Ovary (tissue), 9 donors: ENCODE measurements around the gene CD28. TPM values are rescaled to one million over a fixed set of nuclear protein-coding genes. Genes with fewer than 3 reads are reported as not detected.

Source experiments
- DNase-seq, 5 donors: peaks; one replicate each; pipeline ENCODE4 v3.0.0-alpha.2; 2019 to 2020
- H3K27ac ChIP-seq, 2 donors: fragments of 200-600 bp; one replicate each; pipeline versions ENCODE4 v1.5.1 to v1.8.0; 2019 to 2022
- H3K27me3 ChIP-seq: fragments of 200-600 bp; one replicate; pipeline ENCODE4 v1.8.0; 2022
- H3K36me3 ChIP-seq: fragments of 200-600 bp; sonication (generic); one replicate; pipeline ENCODE4 v1.5.1; 2019
- H3K4me1 ChIP-seq: one replicate; pipeline ENCODE4 v1.8.1; 2013; ENCODE audit warnings: mild to moderate bottlenecking, moderate library complexity; ENCODE audit not compliant: insufficient read depth
- H3K4me3 ChIP-seq: fragments of 200-600 bp; sonication (generic); one replicate; pipeline ENCODE4 v1.5.1; 2017
- H3K9me3 ChIP-seq, 2 donors: fragments of 200-600 bp in 1 of 2; sonication (generic) in 1 of 2; one replicate each; pipeline versions ENCODE4 v1.5.1 to v1.8.1; 2013 to 2019; ENCODE audit warnings: mild to moderate bottlenecking in 1 of 2, moderate library complexity in 1 of 2
- EP300 ChIP-seq: sonication (generic); formaldehyde crosslinking; IDR thresholded peaks from one replicate; pipeline ENCODE4 v1.6.1; 2017; ENCODE audit warnings: antibody characterized with exemption
- POLR2A ChIP-seq: fragments of 450-650 bp; IDR thresholded peaks from one replicate; pipeline ENCODE4 v1.6.1; 2017; ENCODE audit warnings: antibody characterized with exemption, mild to moderate bottlenecking, moderate library complexity
- whole genome bisulfite sequencing, 3 donors: extraction: QIAGEN DNeasy Blood & Tissue Kit in 1 of 3; methylation state at CpG; one replicate each; pipeline versions ENCODE4 v1.1.5 to v1.1.7; 2013 to 2017; 5-methylcytosine and 5-hydroxymethylcytosine counted together
- intact Hi-C, 4 donors: fragments of 100-400 bp; cut with DNase I; formaldehyde crosslinking; loops; one replicate each; pipeline versions ENCODE4 v1.11.0 to v1.15.1; 2022 to 2023
- polyA plus RNA-seq, 2 donors: library from polyadenylated mRNA; stranded (reverse); fragments of 200-250 nt in 1 of 2; fragments of 350-450 nt in 1 of 2; fragmentation: Illumina TruSeq in 1 of 2; extraction: RNeasy Lipid Tissue Mini Kit (QIAGEN cat#74804) in 1 of 2; gene quantifications; one replicate each; pipeline ENCODE4 v1.2.3, GENCODE V29; 2013 to 2014
- total RNA-seq, 7 donors: library from RNA; depleted of rRNA in 2 of 7; stranded (reverse); fragments of >200 nt in 2 of 7; fragmentation: NEBNext Ultra II Directional in 3 of 7; extraction: Animal tissue kit (Norgen Biotek cat#: 25700) in 3 of 7; gene quantifications; one replicate each; pipeline versions ENCODE4 v1.1.0 to v1.2.4, GENCODE V29; 2016 to 2023
- TF ChIP-seq, protein P1 (sequence below), 3 donors: fragments of 450-650 bp in 2 of 3; fragments of 200-600 bp in 1 of 3; IDR thresholded peaks; one replicate each; pipeline versions ENCODE4 v1.5.1 to v1.8.0; 2016 to 2022; ENCODE audit warnings: antibody characterized with exemption in 3 of 3, mild to moderate bottlenecking in 1 of 3
- donor health status: DM: no; HTN: no; CAD: no; lungs with moderate emphysema.
- donor health status: DM: no; HTN: no; CAD: no.
- donor health status: Bipolar disorder and iron deficiency.
- donor health status: DM: yes; HTN: yes; CAD: no.
- donor health status: DM: no; HTN: no; CAD: no.
- donor health status: DM: yes; HTN: yes; CAD: no.

Gene CD28
- total and polyA plus RNA-seq, 9 donors, result 0.18 to 4.3 (median 1.2) TPM

DNA sequence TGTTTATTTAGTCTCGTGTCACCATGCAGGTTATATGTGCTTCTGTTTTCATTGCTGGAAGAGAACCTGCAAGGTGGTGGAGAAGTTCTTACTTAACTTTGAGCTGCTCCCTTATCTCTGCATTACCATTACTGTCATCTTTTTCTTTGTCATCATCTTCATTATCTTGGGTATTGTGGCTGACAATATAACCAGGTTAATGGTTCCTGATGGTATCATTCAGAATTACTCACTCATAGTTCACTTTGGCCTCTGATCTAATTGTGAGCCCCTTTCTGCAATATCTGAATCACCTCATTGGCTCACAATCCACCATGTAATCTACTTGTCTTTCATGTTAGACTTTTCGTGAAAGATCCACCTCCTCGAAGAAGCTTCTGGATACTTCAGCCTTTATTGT, 5.0 kb downstream of the CD28 start:
- Histone ChIP-seq H3K4me3 (no peak overlapping the region), H3K9me3 (no peaks in the 10 kb centered on the region), H3K4me1 (no peaks in the 10 kb centered on the region), H3K27ac (no peak overlapping the region), H3K27me3 (no peaks in the 10 kb centered on the region), H3K36me3 (no peaks in the 10 kb centered on the region)
- WGBS, 3 donors, result 88 to 92% (median 92%) methylated on average over 3 of the region's 3 CpGs
- TF ChIP-seq POLR2A, result no peak
- TF ChIP-seq, protein P1, sequence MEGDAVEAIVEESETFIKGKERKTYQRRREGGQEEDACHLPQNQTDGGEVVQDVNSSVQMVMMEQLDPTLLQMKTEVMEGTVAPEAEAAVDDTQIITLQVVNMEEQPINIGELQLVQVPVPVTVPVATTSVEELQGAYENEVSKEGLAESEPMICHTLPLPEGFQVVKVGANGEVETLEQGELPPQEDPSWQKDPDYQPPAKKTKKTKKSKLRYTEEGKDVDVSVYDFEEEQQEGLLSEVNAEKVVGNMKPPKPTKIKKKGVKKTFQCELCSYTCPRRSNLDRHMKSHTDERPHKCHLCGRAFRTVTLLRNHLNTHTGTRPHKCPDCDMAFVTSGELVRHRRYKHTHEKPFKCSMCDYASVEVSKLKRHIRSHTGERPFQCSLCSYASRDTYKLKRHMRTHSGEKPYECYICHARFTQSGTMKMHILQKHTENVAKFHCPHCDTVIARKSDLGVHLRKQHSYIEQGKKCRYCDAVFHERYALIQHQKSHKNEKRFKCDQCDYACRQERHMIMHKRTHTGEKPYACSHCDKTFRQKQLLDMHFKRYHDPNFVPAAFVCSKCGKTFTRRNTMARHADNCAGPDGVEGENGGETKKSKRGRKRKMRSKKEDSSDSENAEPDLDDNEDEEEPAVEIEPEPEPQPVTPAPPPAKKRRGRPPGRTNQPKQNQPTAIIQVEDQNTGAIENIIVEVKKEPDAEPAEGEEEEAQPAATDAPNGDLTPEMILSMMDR (IDR thresholded peaks at IDR 0.05), result no peak
- TF ChIP-seq EP300, result no peak
- no peak for DNase-seq
- intact Hi-C loops, result no loop called here

DNA sequence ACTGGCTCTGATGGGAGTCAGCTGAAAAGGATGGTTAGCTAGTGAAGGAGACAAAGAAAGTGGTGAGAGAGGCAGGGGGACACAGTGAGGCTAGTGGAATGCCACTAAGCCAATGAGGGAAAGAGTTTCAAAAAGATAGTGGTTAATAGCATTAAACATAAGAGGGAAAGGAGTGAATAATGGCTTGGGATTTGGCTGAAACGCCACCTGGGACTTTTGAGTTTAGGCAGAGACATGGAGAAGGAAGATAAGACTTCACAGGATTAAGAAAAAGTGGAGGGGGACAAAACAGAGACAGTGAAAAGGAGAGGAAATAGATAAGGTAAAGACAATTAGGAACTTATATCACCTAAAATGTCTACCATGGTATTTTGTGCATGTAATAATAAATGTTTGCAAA, 6.9 kb downstream of the CD28 start:
- 67 to 86% (median 69%) methylated on average over 1 of the region's 1 CpG for WGBS, 3 donors
- H3K9me3 ChIP-seq, result no peaks in the 10 kb centered on the region
- H3K27me3 ChIP-seq, result no peaks in the 10 kb centered on the region
- TF ChIP-seq, protein P1 (IDR thresholded peaks at IDR 0.05), result no peak
- TF ChIP-seq EP300, result no peak
- no peak for TF ChIP-seq POLR2A
- no peaks in the 10 kb centered on the region for H3K36me3 ChIP-seq
- no peak for DNase-seq
- H3K27ac ChIP-seq, result no peak overlapping the region
- H3K4me1 ChIP-seq, result no peaks in the 10 kb centered on the region
- intact Hi-C loops, result no loop called here
- H3K4me3 ChIP-seq, result no peak overlapping the region

DNA sequence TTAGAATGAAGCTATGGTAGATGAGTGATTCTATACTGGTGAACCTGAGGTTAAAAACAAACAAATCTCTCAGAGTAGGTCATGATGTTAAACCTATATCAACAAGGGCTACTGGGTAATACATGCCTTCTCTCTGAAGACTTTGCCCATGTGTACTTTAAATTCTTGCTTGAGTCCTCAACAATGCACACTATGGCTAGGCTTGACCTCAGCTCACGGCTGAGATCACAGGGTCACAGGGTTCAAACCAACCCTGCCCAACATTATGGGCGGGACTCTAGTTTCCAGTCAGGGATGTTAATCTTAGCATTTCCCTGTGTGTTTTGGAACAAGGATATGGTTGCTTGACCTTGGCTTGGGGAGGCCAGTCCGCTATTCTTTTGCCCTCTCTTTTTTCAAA, 7.7 kb downstream of the CD28 start:
- H3K4me1 ChIP-seq, result no peaks in the 10 kb centered on the region
- no peaks in the 10 kb centered on the region for H3K27me3 ChIP-seq
- no peak for DNase-seq
- intact Hi-C loops, result no loop called here
- no peak overlapping the region for H3K27ac ChIP-seq
- no peaks in the 10 kb centered on the region for H3K9me3 ChIP-seq
- 62 to 72% (median 66%) methylated on average over 3 of the region's 3 CpGs for WGBS, 3 donors
- no peak for TF ChIP-seq EP300
- no peak for TF ChIP-seq POLR2A
- TF ChIP-seq, protein P1 (IDR thresholded peaks at IDR 0.05), result no peak
- no peaks in the 10 kb centered on the region for H3K36me3 ChIP-seq
- no peak overlapping the region for H3K4me3 ChIP-seq

DNA sequence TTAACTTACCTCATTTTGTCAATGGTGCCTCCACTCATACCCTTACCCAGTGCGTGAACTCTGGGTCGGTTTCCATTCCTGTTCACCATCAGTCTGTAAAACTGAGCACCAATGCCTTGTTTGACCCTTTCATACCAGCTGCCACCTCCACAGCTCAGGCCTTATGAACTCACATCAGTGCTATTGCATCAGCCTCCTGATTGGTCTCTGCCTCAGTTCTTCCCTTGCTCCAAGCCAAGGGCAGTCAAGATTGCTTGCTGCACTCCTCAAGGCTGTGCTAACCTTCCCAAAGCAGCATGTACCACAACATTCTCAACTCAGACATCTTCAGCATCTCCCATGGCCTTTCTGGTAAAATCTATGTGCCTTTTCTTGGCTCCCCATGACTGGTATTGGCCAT, 9.3 kb downstream of the CD28 start:
- no peak for DNase-seq
- Histone ChIP-seq H3K4me1 (no peaks in the 10 kb centered on the region), H3K27ac (no peak overlapping the region), H3K4me3 (no peak overlapping the region), H3K27me3 (no peaks in the 10 kb centered on the region), H3K36me3 (no peaks in the 10 kb centered on the region), H3K9me3 (no peaks in the 10 kb centered on the region)
- intact Hi-C loops, result no loop called here
- WGBS, 3 donors, result 96 to 98% (median 97%) methylated on average over 2 of the region's 2 CpGs
- TF ChIP-seq, protein P1 (IDR thresholded peaks at IDR 0.05), result no peak
- no peak for TF ChIP-seq POLR2A

DNA sequence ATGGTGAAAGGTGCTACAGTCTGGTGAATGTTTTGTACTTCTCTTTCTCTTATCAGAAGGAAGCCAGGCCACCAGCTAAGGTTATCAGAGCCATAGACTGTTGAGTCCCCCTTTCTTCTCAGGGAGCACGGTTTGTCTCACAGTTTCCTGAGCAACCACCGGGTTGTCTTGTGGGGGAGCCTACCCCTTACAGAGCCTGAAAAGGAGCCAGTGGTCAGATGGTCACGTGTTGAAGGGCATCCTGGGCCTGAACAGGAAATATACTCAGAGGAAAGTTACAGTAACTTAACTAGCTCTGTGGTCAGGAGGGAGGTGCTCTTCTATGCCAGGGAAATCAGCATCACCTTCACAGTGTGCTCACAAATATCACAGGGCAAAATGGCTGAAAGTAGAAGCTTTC, 11.6 kb downstream of the CD28 start:
- Histone ChIP-seq H3K36me3 (no peaks in the 10 kb centered on the region), H3K9me3 (no peaks in the 10 kb centered on the region), H3K4me1 (no peaks in the 10 kb centered on the region), H3K27me3 (no peaks in the 10 kb centered on the region), H3K27ac (no peak overlapping the region), H3K4me3 (no peak overlapping the region)
- no peak for DNase-seq
- 60 to 74% (median 67%) methylated on average over 3 of the region's 3 CpGs for whole genome bisulfite sequencing, 3 donors
- intact Hi-C loops, result no loop called here
- TF ChIP-seq POLR2A (no peak), EP300 (no peak)
- TF ChIP-seq, protein P1 (IDR thresholded peaks at IDR 0.05), result no peak
